ENCODE data around the gene PTPRA. TPM values are rescaled to one million over a fixed set of nuclear protein-coding genes. Genes with fewer than 3 reads are reported as not detected.
"Not testable (repeated sequence)": the region's sequence is repeated elsewhere in the genome, so short reads cannot be mapped to it uniquely, and the experiment has no call there.

PTPRA gene
- total and polyA plus RNA-seq, 2 of the 13 experiments (the other 11 are each of a cell fraction or from before 2014, with no cell fraction given): 47.2 to 127 TPM

GRCh38 chr20:3075315-3075714 is 202.0 kb downstream of the PTPRA start:
- H3K9ac ChIP-seq (ENCODE audit: insufficient read depth, low read depth, low read length); ATAC-seq; BruUV-seq (replicated peaks); H3K27ac ChIP-seq (ENCODE audit: extremely low read length, insufficient read depth, low read length); H3K4me2 ChIP-seq (ENCODE audit: low read depth, low read length); in situ Hi-C loops (cut with HindIII; ENCODE audit: extremely low pct_ligation_motif_present, low pct_unique_long_range_greater_than_20kb); H3K79me2 ChIP-seq (ENCODE audit: insufficient read depth, low read length); H2AFZ ChIP-seq (ENCODE audit: low read length); H3K36me3 ChIP-seq (replicated peaks in 1 of 2; ENCODE audit: control insufficient read depth in 1 of 2, insufficient read depth in 2 of 2, low read length in 2 of 2); H3K4me3 ChIP-seq (replicated peaks in 1 of 3; ENCODE audit: insufficient read depth in 1 of 3, low read depth in 2 of 3, low read length in 3 of 3); POLR2A ChIA-PET; H3K9me3 ChIP-seq (ENCODE audit: low read length); DNase-seq (ENCODE audit: low spot score); H4K20me1 ChIP-seq (ENCODE audit: insufficient read depth, low read length); TF ChIP-seq SOX13 (IDR thresholded peaks at IDR 0.05): not testable (repeated sequence)
- WGBS (ENCODE audit: low lambda C conversion rate): 8% methylated on average over 6 of the region's 6 CpGs
- peak; percentile 36 for FAIRE-seq
- CTCF ChIA-PET (ENCODE audit: low intra/inter-chr PET ratio, low total read pairs): interaction anchor here (4.5 kb wide), 1 partner anchor 22 kb away, joined by 61 read pairs; no protein-coding TSS in a partner anchor
- intact Hi-C loops (cut with micrococcal nuclease; ENCODE audit: unreplicated experiment): loop anchor here (5.0 kb wide), 1 partner anchor 42 kb away; no protein-coding TSS in a partner anchor
- TF ChIP-seq SOX13 (CRISPR knock-in tag; conservative IDR thresholded peaks at IDR 0.05 in 1 of 2, IDR thresholded peaks at IDR 0.05 in 1 of 2) (peak in 1 of 2 experiments; percentile 19; a peak in 1 of 4 replicates), CEBPG (CRISPR knock-in tag; IDR thresholded peaks at IDR 0.05) (0 out of 2 replicates have a peak, but pooled peaks have one; percentile 19), CEBPB (IDR thresholded peaks at IDR 0.05; ENCODE audit: borderline replicate concordance, low read depth, low read length) (peak; percentile 13; the same call in 1 of the 2 replicates), ZFY (CRISPR knock-in tag; IDR thresholded peaks at IDR 0.05) (0 out of 2 replicates have a peak, but pooled peaks have one; percentile 16), ZNF441 (CRISPR knock-in tag; IDR thresholded peaks at IDR 0.05; ENCODE audit: borderline replicate concordance) (peak; percentile 91), ZNF460 (CRISPR knock-in tag; IDR thresholded peaks at IDR 0.05; ENCODE audit: borderline replicate concordance) (peak; percentile 87)
- Histone ChIP-seq H3K27me3 (ENCODE audit: control insufficient read depth in 1 of 2, insufficient read depth in 2 of 2, low read length in 2 of 2) (peaks cover 0 to 13% of the 10 kb centered on the region in 2 experiments; a peak in 3 of 5 replicates), H3K4me1 (ENCODE audit: insufficient read depth, low read length) (peaks cover 59% of the 10 kb centered on the region)

- no peak overlapping the region for H2AFZ ChIP-seq (ENCODE audit: low read length)
- H3K4me2 ChIP-seq (ENCODE audit: low read depth, low read length): peak overlapping the region; percentile 25
- ATAC-seq (no peak), FAIRE-seq (peak; percentile 61), DNase-seq (ENCODE audit: low spot score) (no peak)
- ChIA-PET CTCF (ENCODE audit: low intra/inter-chr PET ratio, low total read pairs) (interaction anchor here (1.1 to 4.5 kb wide), 3 partner anchors 24 to 164 kb away, joined by 4 to 61 read pairs (median 5); no protein-coding TSS in a partner anchor), POLR2A (interaction anchor here (0.7 kb wide), 2 partner anchors 32 to 38 kb away, joined by 3 read pairs; no protein-coding TSS in a partner anchor)
- no peaks in the 10 kb centered on the region for H3K79me2 ChIP-seq (ENCODE audit: insufficient read depth, low read length)
- intact Hi-C loops (cut with micrococcal nuclease; ENCODE audit: unreplicated experiment): loop anchor here (1.0 to 5.0 kb wide), 2 partner anchors 23 to 40 kb away; no protein-coding TSS in a partner anchor
- peaks cover 66% of the 10 kb centered on the region for H3K4me1 ChIP-seq (ENCODE audit: insufficient read depth, low read length)
- H3K27ac ChIP-seq (ENCODE audit: extremely low read length, insufficient read depth, low read length): no peak overlapping the region
- WGBS (ENCODE audit: low lambda C conversion rate): 45% methylated on average over 4 of the region's 4 CpGs
- no peak overlapping the region for H3K9ac ChIP-seq (ENCODE audit: insufficient read depth, low read depth, low read length)
- no TSS peak for BruUV-seq (replicated peaks)
- peaks cover 11 to 28% of the 10 kb centered on the region in 2 experiments; a peak in 4 of 5 replicates for H3K27me3 ChIP-seq (ENCODE audit: control insufficient read depth in 1 of 2, insufficient read depth in 2 of 2, low read length in 2 of 2)
- H3K4me3 ChIP-seq (replicated peaks in 1 of 3; ENCODE audit: insufficient read depth in 1 of 3, low read depth in 2 of 3, low read length in 3 of 3): no peak overlapping the region
- peak; percentile 8; the same call in 1 of the 2 replicates for TF ChIP-seq NFE2L2 (IDR thresholded peaks at IDR 0.05; ENCODE audit: low read length)
- TF ChIP-seq CBX1 (IDR thresholded peaks at IDR 0.05; ENCODE audit: low read depth): no peak
- peak; percentile 96; the same call in 1 of the 2 replicates for TF ChIP-seq ZNF333 (CRISPR knock-in tag; IDR thresholded peaks at IDR 0.05; ENCODE audit: borderline replicate concordance)
- TF ChIP-seq PITX1 (CRISPR knock-in tag; IDR thresholded peaks at IDR 0.05): 0 out of 2 replicates have a peak, but pooled peaks have one; percentile 2
- no peaks in the 10 kb centered on the region for H4K20me1 ChIP-seq (ENCODE audit: insufficient read depth, low read length)
- no peaks in the 10 kb centered on the region for H3K36me3 ChIP-seq (replicated peaks in 1 of 2; ENCODE audit: control insufficient read depth in 1 of 2, insufficient read depth in 2 of 2, low read length in 2 of 2)
- H3K9me3 ChIP-seq (ENCODE audit: low read length): no peaks in the 10 kb centered on the region
- in situ Hi-C loops (cut with HindIII; ENCODE audit: extremely low pct_ligation_motif_present, low pct_unique_long_range_greater_than_20kb): no loop called here
Observed at GRCh38 chr20:3077618-3078134, 204.4 kb downstream of the PTPRA start.
